Hepatocyte (in vitro differentiated cells): ENCODE data around the gene DSCAML1. TPM values are rescaled to one million over a fixed set of nuclear protein-coding genes. Genes with fewer than 3 reads are reported as not detected.
"Not testable (repeated sequence)": the region's sequence is repeated elsewhere in the genome, so short reads cannot be mapped to it uniquely, and the experiment has no call there.

Experiments
- DNase-seq: peaks from one replicate; pipeline ENCODE4 v3.0.0-alpha.2; 2016; ENCODE audit warnings: low spot score
- H2AFZ ChIP-seq: fragments of 200-600 bp; sonication (generic); 2 replicates; pipeline ENCODE4 v1.6.0; 2016; ENCODE audit warnings: antibody characterized with exemption, mild to moderate bottlenecking
- H3K27ac ChIP-seq: fragments of 200-600 bp; sonication (generic); 2 replicates; pipeline ENCODE4 v1.5.1; 2016; ENCODE audit warnings: mild to moderate bottlenecking
- H3K27me3 ChIP-seq: fragments of 200-600 bp; sonication (generic); 2 replicates; pipeline ENCODE4 v1.6.1; 2016
- H3K36me3 ChIP-seq: fragments of 200-600 bp; sonication (generic); replicated peaks from 2 replicates; pipeline ENCODE4 v1.5.1; 2016; ENCODE audit warnings: low read depth; ENCODE audit not compliant: insufficient read depth
- H3K4me1 ChIP-seq: fragments of 200-600 bp; sonication (generic); 2 replicates; pipeline ENCODE4 v1.5.1; 2016; ENCODE audit warnings: mild to moderate bottlenecking, moderate library complexity; ENCODE audit not compliant: insufficient read depth
- H3K4me2 ChIP-seq: fragments of 200-600 bp; sonication (generic); 2 replicates; pipeline ENCODE4 v1.6.0; 2016
- H3K4me3 ChIP-seq: fragments of 200-600 bp; sonication (generic); 2 replicates; pipeline ENCODE4 v1.5.1; 2016; ENCODE audit warnings: mild to moderate bottlenecking
- H3K79me2 ChIP-seq: fragments of 200-600 bp; sonication (generic); 2 replicates; pipeline ENCODE4 v1.6.0; 2017; ENCODE audit warnings: mild to moderate bottlenecking
- H3K9me2 ChIP-seq: fragments of 200-600 bp; sonication (generic); replicated peaks from 2 replicates; pipeline ENCODE4 v1.6.0; 2017; ENCODE audit warnings: mild to moderate bottlenecking; ENCODE audit not compliant: insufficient read depth
- H3K9me3 ChIP-seq: fragments of 200-600 bp; sonication (generic); 2 replicates; pipeline ENCODE4 v1.5.1; 2016; ENCODE audit warnings: low read depth, mild to moderate bottlenecking
- H4K20me1 ChIP-seq: fragments of 200-600 bp; sonication (generic); 2 replicates; pipeline ENCODE4 v1.6.0; 2016; ENCODE audit warnings: mild to moderate bottlenecking; ENCODE audit not compliant: insufficient read depth, poor library complexity, severe bottlenecking
- EZH2 ChIP-seq: fragments of 200-600 bp; sonication (generic); IDR thresholded peaks from 2 replicates; pipeline ENCODE4 v1.6.1; 2016; ENCODE audit warnings: antibody characterized with exemption, mild to moderate bottlenecking, borderline replicate concordance
- EZH2phosphoT487 ChIP-seq: fragments of 200-600 bp; sonication (generic); IDR thresholded peaks from one replicate; pipeline ENCODE4 v1.6.1; 2018; ENCODE audit warnings: antibody characterized with exemption, mild to moderate bottlenecking, low read depth, moderate library complexity; ENCODE audit not compliant: unreplicated experiment, severe bottlenecking
- WGBS: methylation state at CpG from one replicate; pipeline ENCODE4 v1.1.6; 2016; ENCODE audit warnings: low lambda C conversion rate; ENCODE audit errors: missing lambda C conversion rate; 5-methylcytosine and 5-hydroxymethylcytosine counted together
- polyA plus RNA-seq: library from polyadenylated mRNA; unstranded; fragments of >200 nt; fragmentation: Nextera tagmentation; extraction: Ambion mirVana; gene quantifications from 2 replicates; pipeline ENCODE4 v1.2.1, GENCODE V29; 2016
- total RNA-seq: library from RNA; depleted of rRNA; stranded (reverse); fragments of >200 nt; gene quantifications from 2 replicates; pipeline ENCODE4 v1.2.3, GENCODE V29; 2014
- TF ChIP-seq, protein P1 (sequence below): fragments of 200-600 bp; sonication (generic); IDR thresholded peaks from 2 replicates; pipeline ENCODE4 v1.5.1; 2016; ENCODE audit warnings: antibody characterized with exemption, mild to moderate bottlenecking; ENCODE audit not compliant: poor library complexity

Gene DSCAML1
- total and polyA plus RNA-seq, 2 experiments from 2014 or later = 0.46 to 2.6 TPM

DNA sequence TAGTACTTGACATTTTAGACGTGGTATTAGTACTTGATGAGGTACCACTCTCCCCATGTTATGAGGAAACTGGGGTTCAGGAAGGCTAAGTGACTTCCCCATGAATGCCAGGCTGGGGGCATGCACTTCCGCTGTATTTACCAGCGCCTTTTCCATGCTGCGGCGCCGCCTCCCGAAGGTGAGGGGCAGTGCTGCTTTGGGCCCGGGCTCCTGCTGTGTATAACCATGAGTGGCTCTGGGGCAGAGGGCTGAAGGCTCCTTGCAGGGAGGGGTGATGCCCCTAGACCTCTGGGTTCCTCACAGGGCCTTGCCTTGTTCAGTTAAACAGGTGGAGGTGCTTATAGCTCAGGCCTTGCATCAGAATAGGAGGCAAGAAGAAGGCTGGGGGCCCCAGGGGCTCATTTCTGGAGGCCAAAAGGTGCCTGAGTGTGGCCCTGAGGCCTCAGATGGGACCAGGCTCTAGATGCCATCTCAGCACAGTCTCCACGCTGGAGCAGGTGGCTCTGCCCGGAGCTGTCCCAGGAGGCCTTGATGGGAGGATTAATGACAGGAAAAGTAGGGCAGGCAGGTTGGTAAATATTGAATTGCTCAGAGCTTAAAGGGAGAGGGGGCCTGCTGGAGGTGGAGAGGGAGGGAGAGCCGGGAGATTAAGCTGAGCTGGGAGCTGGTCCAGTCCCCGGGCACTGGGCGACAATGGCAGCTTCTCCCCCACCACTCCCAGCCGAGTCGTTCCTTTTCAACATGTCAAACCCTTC lies 339.8 kb downstream of the DSCAML1 start:
- 79% methylated on average over 15 of the region's 15 CpGs for WGBS
- TF ChIP-seq, protein P1, sequence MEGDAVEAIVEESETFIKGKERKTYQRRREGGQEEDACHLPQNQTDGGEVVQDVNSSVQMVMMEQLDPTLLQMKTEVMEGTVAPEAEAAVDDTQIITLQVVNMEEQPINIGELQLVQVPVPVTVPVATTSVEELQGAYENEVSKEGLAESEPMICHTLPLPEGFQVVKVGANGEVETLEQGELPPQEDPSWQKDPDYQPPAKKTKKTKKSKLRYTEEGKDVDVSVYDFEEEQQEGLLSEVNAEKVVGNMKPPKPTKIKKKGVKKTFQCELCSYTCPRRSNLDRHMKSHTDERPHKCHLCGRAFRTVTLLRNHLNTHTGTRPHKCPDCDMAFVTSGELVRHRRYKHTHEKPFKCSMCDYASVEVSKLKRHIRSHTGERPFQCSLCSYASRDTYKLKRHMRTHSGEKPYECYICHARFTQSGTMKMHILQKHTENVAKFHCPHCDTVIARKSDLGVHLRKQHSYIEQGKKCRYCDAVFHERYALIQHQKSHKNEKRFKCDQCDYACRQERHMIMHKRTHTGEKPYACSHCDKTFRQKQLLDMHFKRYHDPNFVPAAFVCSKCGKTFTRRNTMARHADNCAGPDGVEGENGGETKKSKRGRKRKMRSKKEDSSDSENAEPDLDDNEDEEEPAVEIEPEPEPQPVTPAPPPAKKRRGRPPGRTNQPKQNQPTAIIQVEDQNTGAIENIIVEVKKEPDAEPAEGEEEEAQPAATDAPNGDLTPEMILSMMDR = no peak
- TF ChIP-seq EZH2phosphoT487 (no peak), EZH2 (no peak)
- no peak overlapping the region for H3K4me2 ChIP-seq
- no peak overlapping the region for H3K27ac ChIP-seq
- H3K9me3 ChIP-seq = no peaks in the 10 kb centered on the region
- H3K4me3 ChIP-seq = no peak overlapping the region
- no peak for DNase-seq
- H4K20me1 ChIP-seq = no peaks in the 10 kb centered on the region
- H3K4me1 ChIP-seq = no peaks in the 10 kb centered on the region
- H3K9me2 ChIP-seq = no peaks in the 10 kb centered on the region
- no peaks in the 10 kb centered on the region for H3K27me3 ChIP-seq
- H2AFZ ChIP-seq = no peak overlapping the region
- H3K79me2 ChIP-seq = no peaks in the 10 kb centered on the region
- H3K36me3 ChIP-seq = no peaks in the 10 kb centered on the region

DNA sequence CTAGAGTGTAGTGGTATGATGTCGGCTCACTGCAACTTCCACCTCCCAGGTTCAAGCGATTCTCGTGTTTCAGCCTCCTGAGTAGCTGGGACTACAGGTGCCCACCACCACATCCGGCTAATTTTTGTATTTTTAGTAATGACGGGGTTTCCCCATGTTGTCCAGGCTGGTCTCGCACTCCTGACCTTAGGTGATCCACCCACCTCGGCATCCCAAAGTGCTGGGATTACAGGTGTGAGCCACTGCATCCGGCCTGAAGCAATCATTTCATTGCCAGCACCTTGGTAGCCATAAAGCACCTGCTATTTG lies 340.3 kb downstream of the DSCAML1 start:
- not testable (repeated sequence) for H3K4me3 ChIP-seq, H3K36me3 ChIP-seq, H3K9me3 ChIP-seq, H3K4me2 ChIP-seq, DNase-seq, H3K4me1 ChIP-seq, H3K9me2 ChIP-seq, H3K79me2 ChIP-seq, H3K27ac ChIP-seq, H3K27me3 ChIP-seq, H2AFZ ChIP-seq, H4K20me1 ChIP-seq
- 92% methylated on average over 8 of the region's 8 CpGs for WGBS

DNA sequence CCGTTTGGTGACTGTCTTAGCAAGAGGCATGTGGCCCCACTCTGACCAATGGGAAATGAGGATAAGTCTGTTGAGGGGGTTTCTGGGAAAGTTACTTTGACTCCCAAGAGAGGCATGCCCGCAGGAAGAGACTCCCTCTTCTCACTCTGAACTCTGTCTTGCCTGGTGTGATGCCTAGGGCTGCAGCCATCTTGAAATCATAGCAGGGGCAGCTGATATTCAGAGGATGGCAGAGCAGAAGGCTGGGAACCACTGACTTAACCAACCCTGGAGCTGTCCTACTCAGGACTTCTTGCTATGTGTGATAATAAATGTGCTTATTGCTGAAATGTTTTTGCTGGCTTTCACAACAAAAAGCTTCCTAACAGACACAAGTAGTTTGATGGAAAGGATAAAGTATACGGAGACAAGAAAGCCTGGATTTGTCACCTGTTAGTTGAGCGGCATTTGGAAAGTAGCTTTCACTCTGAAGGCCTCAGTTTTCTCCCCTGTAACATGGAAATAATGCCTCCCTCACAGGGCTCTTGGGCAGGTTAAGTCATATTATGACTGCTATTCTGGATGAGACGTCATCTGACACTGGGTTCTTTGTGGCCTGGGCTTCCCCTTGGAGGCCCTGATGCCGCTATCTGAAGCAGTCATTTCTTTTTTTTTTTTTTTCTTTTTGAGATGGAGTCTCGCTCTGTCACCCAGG lies 340.8 kb downstream of the DSCAML1 start:
- Histone ChIP-seq H3K27ac (no peak overlapping the region), H3K9me3 (no peaks in the 10 kb centered on the region), H3K4me2 (no peak overlapping the region), H3K9me2 (no peaks in the 10 kb centered on the region), H3K4me3 (no peak overlapping the region), H2AFZ (no peak overlapping the region), H4K20me1 (no peaks in the 10 kb centered on the region), H3K36me3 (no peaks in the 10 kb centered on the region), H3K27me3 (no peaks in the 10 kb centered on the region), H3K79me2 (no peaks in the 10 kb centered on the region), H3K4me1 (no peaks in the 10 kb centered on the region)
- TF ChIP-seq EZH2phosphoT487 (no peak), EZH2 (no peak)
- TF ChIP-seq, protein P1 = no peak
- WGBS = 88% methylated on average over 7 of the region's 7 CpGs
- no peak for DNase-seq

- H3K36me3 ChIP-seq = no peaks in the 10 kb centered on the region
- H3K9me2 ChIP-seq = no peaks in the 10 kb centered on the region
- DNase-seq = no peak
- no peak overlapping the region for H3K4me3 ChIP-seq
- no peaks in the 10 kb centered on the region for H3K4me1 ChIP-seq
- H3K27me3 ChIP-seq = no peaks in the 10 kb centered on the region
- H3K9me3 ChIP-seq = no peaks in the 10 kb centered on the region
- TF ChIP-seq EZH2phosphoT487 (no peak), EZH2 (no peak)
- TF ChIP-seq, protein P1 = no peak
- WGBS = 74% methylated on average over 1 of the region's 1 CpG
- H3K4me2 ChIP-seq = no peak overlapping the region
- H3K79me2 ChIP-seq = no peaks in the 10 kb centered on the region
- no peak overlapping the region for H3K27ac ChIP-seq
- H2AFZ ChIP-seq = no peak overlapping the region
- no peaks in the 10 kb centered on the region for H4K20me1 ChIP-seq
These were observed 342.5 kb downstream of the DSCAML1 start for GRCh38 chr11:117454564-117454917.
